Body of pancreas (tissue), 4 donors: ENCODE results near the gene TCEA2.

Experiments
- CTCF ChIP-seq, 7 experiments: fragments of 450-650 bp in 4 of 7; fragments of 200-600 bp in 3 of 7; sonication (generic) in 3 of 7; IDR thresholded peaks; one replicate each; pipeline ENCODE4 v1.5.1; 2016 to 2019; ENCODE audit warnings: antibody characterized with exemption in 7 of 7
- POLR2A ChIP-seq, 3 donors: fragments of 450-650 bp; IDR thresholded peaks; one replicate each; pipeline ENCODE4 v1.6.1; 2016; ENCODE audit warnings: antibody characterized with exemption in 3 of 3, mild to moderate bottlenecking in 2 of 3

- no peak for TF ChIP-seq CTCF (IDR thresholded peaks at IDR 0.05)
- no peak for TF ChIP-seq POLR2A (IDR thresholded peaks at IDR 0.05)
Measured at GRCh38 chr20:64037498-64038213, 25.3 kb upstream of the TCEA2 start.
